ENCODE results near the gene MRPL48. TPM values are rescaled to one million over a fixed set of nuclear protein-coding genes. Genes with fewer than 3 reads are reported as not detected.
"Not testable (repeated sequence)": the region's sequence is repeated elsewhere in the genome, so short reads cannot be mapped to it uniquely, and the experiment has no call there.

The MRPL48 gene
- total RNA-seq, 6 experiments from 2014 or later = 15.9 to 26.7 (median 18.2) TPM

DNA sequence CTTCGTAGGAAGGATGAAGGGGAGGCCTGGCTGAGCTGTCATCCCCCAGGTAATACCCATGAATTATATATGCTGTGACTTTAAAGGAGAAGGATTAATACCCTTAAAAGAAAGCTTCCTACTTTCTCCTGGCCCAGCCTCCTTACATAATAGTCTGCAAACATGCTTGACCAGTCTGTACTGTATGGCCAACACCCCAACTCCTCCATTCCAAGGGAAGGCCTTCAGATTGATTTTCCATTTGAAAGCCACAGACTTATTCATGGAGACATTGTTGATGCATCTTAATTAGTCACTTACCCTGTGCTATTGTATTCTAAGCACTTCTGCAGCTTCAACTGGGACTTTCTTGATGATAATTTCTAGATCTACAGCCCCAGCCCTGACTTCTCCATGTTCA, 91.1 kb downstream of the MRPL48 start:
- intact Hi-C loops (cut with DNase I) = no loop called here
- H3K36me3 ChIP-seq = peaks cover 0 to 6% (median 0%) of the 10 kb centered on the region in 4 donors
- H3K27ac ChIP-seq = no peak overlapping the region
- no peaks in the 10 kb centered on the region for H3K27me3 ChIP-seq
- ATAC-seq (no peak), DNase-seq (no peak)
- TF ChIP-seq, protein P1, sequence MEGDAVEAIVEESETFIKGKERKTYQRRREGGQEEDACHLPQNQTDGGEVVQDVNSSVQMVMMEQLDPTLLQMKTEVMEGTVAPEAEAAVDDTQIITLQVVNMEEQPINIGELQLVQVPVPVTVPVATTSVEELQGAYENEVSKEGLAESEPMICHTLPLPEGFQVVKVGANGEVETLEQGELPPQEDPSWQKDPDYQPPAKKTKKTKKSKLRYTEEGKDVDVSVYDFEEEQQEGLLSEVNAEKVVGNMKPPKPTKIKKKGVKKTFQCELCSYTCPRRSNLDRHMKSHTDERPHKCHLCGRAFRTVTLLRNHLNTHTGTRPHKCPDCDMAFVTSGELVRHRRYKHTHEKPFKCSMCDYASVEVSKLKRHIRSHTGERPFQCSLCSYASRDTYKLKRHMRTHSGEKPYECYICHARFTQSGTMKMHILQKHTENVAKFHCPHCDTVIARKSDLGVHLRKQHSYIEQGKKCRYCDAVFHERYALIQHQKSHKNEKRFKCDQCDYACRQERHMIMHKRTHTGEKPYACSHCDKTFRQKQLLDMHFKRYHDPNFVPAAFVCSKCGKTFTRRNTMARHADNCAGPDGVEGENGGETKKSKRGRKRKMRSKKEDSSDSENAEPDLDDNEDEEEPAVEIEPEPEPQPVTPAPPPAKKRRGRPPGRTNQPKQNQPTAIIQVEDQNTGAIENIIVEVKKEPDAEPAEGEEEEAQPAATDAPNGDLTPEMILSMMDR (IDR thresholded peaks at IDR 0.05) = no peak
- no peak for TF ChIP-seq POLR2A (IDR thresholded peaks at IDR 0.05)
- peaks cover 0 to 20% (median 9%) of the 10 kb centered on the region in 4 donors for H3K4me1 ChIP-seq
- 67% methylated on average over 1 of the region's 1 CpG for WGBS (ENCODE audit: insufficient coverage, low coverage, low lambda C conversion rate, missing lambda C conversion rate)
- H3K4me3 ChIP-seq = no peak overlapping the region
- H3K9me3 ChIP-seq = no peaks in the 10 kb centered on the region

DNA sequence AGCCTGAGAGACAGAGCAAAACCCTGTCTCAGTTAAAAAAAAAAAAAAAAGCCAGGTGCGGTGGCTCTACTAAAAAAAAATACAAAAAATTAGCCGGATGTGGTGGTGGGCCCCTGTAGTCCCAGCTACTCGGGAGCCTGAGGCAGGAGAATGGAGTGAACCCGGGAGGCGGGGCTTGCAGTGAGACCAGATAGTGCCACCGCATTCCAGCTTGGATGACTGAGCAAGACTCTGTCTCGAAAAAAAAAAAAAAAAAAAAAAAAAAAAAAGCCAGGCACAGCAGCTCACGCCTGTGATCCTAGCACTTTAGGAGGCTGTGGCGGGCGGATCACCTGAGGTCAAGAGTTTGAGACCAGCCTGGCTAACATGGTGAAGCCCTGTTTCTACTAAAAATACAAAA, 92.8 kb downstream of the MRPL48 start:
- H3K27me3 ChIP-seq; intact Hi-C loops (cut with DNase I); H3K9me3 ChIP-seq; ATAC-seq; H3K27ac ChIP-seq; H3K36me3 ChIP-seq; H3K4me3 ChIP-seq; DNase-seq: not testable (repeated sequence)
- WGBS (ENCODE audit: insufficient coverage, low coverage, low lambda C conversion rate, missing lambda C conversion rate) = 84% methylated on average over 7 of the region's 10 CpGs
- peaks cover 0 to 14% (median 6%) of the 10 kb centered on the region in 4 donors for H3K4me1 ChIP-seq

DNA sequence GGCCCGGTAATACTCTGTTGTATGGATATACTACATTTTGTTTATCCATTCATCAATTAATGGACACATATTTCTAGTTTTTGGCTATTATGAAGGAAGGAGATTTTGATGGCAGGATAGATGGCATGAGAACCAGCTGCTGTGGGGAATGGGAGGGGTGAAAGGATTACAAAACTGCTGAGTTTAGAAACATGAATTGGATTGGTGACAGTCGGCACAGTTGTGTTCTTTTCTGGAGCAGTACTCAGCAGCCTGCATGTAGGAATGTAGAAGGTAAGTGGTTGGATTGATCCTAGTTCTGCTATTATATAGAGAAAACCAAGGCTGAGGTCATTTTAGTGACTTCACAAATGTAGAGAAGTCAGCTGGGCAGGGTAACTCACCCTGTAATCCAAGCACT, 96.2 kb downstream of the MRPL48 start:
- Histone ChIP-seq H3K36me3 (peaks cover 0 to 27% (median 0%) of the 10 kb centered on the region in 4 donors), H3K4me3 (no peak overlapping the region), H3K4me1 (no peaks in the 10 kb centered on the region), H3K9me3 (no peaks in the 10 kb centered on the region), H3K27ac (no peak overlapping the region), H3K27me3 (no peaks in the 10 kb centered on the region)
- WGBS (ENCODE audit: insufficient coverage, low coverage, low lambda C conversion rate, missing lambda C conversion rate) = 93% methylated on average over 2 of the region's 2 CpGs
- intact Hi-C loops (cut with DNase I) = no loop called here
- ATAC-seq = no peak
- DNase-seq = no peak
- TF ChIP-seq, protein P1 (IDR thresholded peaks at IDR 0.05) = no peak
- TF ChIP-seq POLR2A (IDR thresholded peaks at IDR 0.05) = no peak

DNA sequence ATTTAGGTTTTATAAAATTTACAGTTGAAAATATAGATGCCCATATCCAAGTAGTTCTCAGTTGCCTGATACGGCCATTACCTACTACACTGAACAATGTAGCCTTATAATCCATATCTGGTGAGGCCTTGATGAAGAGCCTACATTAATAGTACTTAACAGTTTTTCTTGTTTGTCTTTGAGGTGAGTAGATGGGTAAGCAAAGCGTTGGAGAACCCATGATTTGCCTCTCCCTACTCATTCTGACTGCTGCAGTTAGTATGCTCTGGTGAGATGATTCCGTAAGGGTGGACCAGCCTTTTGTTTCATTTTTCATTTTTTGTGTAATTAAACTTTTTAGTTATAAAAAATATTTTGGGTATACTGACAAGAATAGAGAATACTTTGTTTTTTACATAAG, 100.6 kb downstream of the MRPL48 start:
- Histone ChIP-seq H3K4me1 (no peaks in the 10 kb centered on the region), H3K9me3 (no peaks in the 10 kb centered on the region), H3K4me3 (no peak overlapping the region), H3K36me3 (peaks cover 0 to 63% (median 4%) of the 10 kb centered on the region in 4 donors), H3K27me3 (no peaks in the 10 kb centered on the region), H3K27ac (no peak overlapping the region)
- whole genome bisulfite sequencing (ENCODE audit: insufficient coverage, low coverage, low lambda C conversion rate, missing lambda C conversion rate) = 87% methylated on average over 3 of the region's 3 CpGs
- DNase-seq = no peak
- intact Hi-C loops (cut with DNase I) = no loop called here
- TF ChIP-seq, protein P1 (IDR thresholded peaks at IDR 0.05) = no peak
- no peak for TF ChIP-seq POLR2A (IDR thresholded peaks at IDR 0.05)
- ATAC-seq = no peak

DNA sequence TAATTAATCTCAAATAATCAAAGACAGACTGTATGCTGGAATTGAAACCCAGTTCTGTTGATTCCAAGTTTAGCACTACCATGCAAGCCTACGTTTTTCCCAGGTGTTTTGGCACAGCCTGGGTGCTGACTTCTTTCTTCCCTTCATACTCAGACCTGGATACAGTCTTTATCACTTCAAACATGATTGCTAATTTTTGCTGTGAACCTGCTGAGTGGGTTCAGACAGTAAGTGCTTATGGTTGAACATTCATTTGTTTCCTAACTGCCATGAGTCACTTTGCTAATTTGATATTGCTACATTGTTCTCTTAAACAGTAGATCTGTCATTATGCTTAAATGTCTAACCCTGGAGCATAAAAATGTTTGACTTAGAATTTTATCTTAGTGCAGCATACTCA, 101.3 kb downstream of the MRPL48 start:
- intact Hi-C loops (cut with DNase I) = no loop called here
- no peaks in the 10 kb centered on the region for H3K27me3 ChIP-seq
- DNase-seq (no peak), ATAC-seq (no peak)
- no peak overlapping the region for H3K4me3 ChIP-seq
- 75% methylated on average over 1 of the region's 1 CpG for WGBS (ENCODE audit: insufficient coverage, low coverage, low lambda C conversion rate, missing lambda C conversion rate)
- no peaks in the 10 kb centered on the region for H3K4me1 ChIP-seq
- peaks cover 0 to 64% (median 4%) of the 10 kb centered on the region in 4 donors for H3K36me3 ChIP-seq
- H3K27ac ChIP-seq = no peak overlapping the region
- no peaks in the 10 kb centered on the region for H3K9me3 ChIP-seq
- TF ChIP-seq, protein P1 (IDR thresholded peaks at IDR 0.05) = no peak
- TF ChIP-seq POLR2A (IDR thresholded peaks at IDR 0.05) = no peak
